HG03025 (cell line): ENCODE data around the gene MYLIP.

ENCODE experiments used
- ATAC-seq: cut with Tn5 transposase; IDR thresholded peaks from one replicate; pipeline ENCODE4 v1.9.1; 2021; ENCODE audit warnings: mild to moderate bottlenecking, moderate library complexity; ENCODE audit not compliant: unreplicated experiment, low FRiP score

MYLIP gene

DNA sequence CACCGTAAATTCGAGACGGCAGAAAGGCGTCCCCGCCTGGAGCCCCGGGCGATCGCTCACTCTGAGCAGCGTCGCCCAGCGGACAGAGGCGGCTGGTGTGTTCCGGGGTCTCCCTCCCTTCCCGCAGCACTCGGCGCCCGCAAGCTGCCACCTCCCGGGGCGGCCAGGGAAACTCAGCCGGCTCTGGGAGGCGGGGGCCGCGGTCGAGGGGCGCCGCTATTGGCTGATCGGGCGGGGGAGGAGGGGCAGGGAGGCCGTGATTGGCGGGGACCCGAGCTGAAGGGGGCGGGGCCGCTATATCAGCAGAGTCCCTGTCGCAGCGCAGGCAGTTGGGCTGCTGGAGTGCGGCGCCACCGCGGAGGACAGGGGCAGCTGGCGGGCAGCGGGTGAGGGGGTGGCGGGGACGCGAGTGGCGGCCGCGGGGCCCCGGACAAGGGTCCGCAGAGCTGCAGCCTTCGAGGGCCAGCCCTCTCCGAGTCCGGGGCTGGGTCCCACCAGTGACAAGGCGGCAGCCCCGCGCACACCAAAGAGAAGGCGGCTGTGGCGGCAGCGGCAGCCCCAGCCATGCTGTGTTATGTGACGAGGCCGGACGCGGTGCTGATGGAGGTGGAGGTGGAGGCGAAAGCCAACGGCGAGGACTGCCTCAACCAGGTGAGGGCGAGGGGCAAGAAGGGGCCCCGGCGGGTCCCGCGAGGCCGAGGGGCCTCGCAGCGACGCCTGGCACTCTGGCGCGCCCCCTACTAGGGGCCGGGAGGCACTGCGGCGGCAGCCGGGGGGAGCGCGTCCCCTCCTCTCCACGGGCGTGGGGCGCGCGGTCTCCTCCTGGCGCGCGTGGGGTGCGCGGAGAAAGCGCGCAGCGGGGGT lies at the start of gene MYLIP:
MYLIP (plus strand) TSS at position 328 of the 864 bp plus-strand sequence; CDS start at position 565, 237 bp downstream.
- peak; percentile 69 for ATAC-seq

DNA sequence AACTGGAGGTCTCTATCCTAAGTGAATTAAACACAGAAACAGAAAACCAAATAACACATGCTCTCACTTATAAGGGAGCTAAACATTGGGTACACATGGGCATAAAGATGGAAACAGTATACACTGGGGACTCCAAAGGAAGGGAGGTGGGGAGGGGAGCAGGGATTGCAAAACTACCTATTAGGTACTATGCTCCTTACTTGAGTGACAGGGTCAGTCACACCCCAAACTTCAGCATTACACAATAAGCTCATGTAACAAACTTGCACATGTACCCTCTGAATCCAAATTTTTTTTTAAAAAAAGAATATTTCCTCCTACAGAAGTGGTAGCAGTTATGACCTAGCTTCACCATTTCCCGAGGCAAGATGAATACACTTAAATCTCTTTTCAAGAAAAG lies 49.5 kb upstream of the MYLIP start:
- ATAC-seq = no peak

DNA sequence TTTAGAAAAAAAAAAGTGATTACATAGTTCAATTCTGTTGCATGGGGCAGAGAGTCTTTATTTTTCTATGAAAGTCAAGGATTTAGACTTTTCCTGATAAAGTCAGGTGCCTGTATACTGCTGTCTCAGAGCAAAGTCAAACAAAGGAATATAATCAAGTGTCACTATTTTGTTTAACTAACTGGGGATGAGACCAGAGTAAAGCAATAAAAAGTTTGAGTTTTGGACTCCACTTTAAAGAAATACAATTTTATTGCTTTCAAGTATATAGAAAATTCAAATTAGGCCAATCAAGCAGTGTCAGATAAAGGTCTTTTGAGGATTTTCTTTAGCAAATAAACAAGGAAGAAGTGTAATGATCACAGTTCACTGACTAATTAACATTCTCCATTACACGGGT lies 48.7 kb upstream of the MYLIP start:
- no peak for ATAC-seq

DNA sequence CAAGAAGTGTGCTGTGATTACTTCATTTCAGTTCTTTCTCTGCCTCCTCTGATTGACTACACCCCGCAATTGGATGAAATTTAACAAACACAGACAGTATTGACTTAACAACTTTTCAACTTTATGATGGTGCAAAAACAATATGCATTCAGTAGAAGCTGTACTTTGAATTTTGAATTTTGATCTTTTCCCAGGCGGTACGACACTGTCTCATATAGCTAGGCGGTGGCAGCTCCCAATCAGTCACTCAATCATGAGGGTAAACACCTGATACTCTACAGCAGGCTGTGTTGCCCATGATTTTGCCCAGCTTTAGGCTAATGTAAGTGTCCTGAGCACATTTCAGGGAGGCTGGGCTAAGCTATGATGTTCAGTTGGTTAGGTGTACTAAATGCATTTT lies 47.6 kb upstream of the MYLIP start:
- ATAC-seq = no peak

DNA sequence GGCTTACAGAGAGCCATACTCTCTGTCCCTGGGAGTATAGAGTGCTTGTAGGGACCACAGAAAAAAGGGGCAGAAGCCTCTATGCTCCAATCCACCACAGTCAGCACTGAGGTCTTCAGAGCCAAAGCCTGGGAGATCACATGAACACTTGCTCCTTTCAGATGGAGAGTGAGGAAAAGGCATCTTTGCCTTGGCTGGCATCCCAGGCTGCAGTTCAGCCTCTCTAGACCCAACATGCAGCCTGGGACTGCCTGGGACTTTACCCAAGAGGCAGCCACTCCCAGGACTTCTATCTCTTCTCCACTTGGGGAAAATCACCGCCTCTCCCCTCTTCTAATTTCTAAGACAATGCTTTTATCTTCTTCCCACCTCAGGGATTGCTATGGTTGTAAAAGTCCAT lies 46.5 kb upstream of the MYLIP start:
- no peak for ATAC-seq

DNA sequence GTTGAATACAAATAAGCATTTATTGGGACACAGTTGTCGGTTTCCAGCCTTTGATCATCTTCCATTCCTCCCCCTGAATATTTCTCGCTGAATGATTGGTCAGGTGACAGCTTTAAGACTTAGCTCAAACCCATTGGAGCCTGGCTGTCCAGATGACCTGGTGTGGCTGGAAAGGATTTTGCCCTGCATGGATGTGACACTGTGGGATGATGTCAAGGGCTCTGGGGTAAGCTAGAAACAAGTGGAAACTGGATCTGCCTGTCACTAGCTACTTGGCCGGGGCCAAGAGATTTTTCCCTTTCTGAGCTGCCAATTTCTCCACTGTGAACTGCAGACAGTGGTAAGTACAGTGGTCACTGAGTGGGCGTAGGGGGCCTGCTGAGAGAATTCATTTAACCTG lies 41.9 kb upstream of the MYLIP start:
- ATAC-seq = no peak

DNA sequence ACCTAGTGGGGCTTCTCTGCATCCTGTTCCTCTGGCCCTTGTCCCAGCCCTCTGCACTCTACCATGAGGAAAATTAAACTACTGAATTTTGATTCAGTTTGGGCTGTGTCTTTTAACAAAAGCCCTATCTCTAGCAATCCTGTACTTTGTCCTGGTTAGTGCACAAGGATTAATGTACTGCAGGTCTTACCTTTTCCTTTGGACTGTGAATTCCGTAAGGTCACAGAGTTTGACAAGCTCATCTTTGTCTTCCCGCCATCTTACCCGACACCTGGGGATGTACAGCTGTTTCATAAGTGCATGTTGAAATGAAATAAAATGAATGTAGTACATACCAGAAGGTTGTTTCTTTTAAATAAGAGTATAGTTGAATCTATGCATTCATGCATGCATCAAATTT lies 41.5 kb upstream of the MYLIP start:
- no peak for ATAC-seq

DNA sequence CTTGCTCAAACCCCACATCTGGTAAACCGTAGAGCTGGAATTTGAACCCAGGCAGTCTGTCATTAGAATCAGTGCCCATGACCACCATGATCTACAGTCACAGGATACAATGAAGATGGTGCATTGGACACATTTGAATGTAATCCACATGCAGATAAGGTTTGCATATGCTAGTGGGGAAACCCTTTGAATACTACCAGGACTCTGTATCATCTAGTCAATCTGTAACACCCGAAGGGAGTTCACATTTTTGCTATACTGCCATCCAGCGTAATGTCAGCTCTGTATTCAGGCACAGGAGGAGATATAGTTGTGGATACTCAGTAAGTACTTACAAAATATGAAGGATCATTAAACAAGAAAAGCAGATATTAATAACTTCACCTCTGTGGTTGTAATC lies 40.5 kb upstream of the MYLIP start:
- ATAC-seq = no peak

DNA sequence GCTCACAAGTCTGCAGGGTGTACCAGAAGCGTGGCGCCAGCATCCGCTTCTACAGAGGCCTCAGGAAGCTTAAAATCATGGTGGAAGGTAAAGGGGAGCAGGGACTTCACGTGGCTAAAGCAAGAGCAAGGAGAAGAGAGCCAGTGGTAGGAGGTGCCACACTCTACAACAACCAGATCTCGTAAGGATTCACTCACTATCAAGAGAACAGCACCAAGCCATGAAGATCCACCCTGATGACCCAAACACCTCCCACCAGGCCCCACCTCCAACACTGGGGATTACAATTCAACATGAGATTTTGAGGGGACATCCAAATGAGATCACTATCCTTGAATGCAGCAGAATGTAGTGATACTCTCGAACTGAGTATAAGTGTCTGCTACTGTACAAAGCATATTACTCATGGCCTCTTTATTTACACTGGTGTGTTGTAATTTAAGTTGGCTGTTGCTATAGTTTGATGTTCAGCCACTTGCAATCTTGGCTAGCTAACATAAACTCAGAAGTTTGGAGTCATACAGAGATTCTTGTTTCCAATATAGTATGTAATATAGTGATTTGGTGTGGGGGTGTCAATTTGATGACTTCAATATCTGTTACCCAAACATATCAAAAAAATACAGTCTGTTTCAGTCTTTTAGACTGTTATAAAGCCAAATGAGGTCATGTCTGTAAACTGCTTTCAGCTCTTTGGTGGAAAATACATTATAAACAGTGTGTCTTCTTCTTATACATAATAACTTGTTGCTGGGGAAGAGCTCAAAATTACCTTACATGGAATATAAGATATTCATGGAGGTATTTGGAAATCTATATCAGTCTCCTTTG lies 39.4 kb upstream of the MYLIP start:
- ATAC-seq = no peak

DNA sequence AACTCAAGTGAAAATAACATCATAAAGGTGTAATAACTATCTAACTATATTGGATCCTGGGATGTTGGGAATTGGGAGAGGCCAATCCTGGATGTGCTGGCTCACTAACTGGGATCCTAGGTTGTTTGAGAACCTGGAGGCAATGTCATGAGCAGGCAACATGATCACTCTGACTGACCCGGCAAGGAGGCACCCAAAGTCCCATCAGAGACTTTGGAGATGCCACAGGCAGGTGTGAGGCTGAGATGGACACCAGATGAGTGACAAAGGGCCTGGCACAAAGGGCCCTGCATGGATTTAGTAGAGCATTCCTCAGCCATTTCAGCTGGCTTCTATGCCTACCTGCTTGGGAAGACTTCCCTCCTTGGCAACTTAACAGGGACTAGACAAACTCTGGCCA lies 38.4 kb upstream of the MYLIP start:
- ATAC-seq = no peak

DNA sequence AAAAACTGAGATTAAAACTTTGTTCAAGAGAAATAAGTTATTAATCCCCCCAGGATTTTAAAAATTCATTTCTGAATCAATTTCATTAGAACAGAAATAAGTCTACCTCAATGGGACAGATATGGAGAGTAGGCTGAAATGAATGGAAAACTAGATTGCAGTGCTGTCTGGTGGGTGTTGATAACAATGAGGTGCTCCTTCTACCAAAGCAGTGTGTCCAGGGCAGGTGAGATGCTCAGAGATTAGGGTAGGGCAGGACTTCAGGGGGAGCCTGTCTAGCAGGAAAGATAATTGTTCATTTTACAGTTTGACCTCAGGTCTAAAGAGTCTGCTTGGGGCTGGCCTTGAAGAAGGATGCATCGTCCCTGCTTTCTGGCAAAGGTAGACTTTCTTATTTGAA lies 38.0 kb upstream of the MYLIP start:
- ATAC-seq = no peak

DNA sequence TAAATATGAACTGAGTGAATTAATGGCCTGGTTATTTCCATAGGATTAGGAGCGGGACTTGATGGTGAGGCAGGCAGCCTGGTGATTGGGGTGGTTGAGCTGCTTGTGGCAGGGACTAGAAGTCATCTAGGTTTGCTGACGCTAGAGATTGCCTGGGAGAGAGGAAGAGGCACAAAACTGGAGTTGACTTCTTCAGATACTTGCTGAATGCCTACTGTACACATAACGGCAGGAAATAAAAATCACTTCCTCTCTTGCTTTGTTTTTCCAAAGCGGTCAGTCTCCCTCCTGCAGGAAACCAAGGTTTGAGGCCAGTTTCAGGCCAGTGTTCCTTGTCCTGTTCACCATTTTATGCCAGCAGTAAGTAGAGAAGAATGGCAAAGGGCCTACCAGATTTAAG lies 36.7 kb upstream of the MYLIP start:
- ATAC-seq = no peak

DNA sequence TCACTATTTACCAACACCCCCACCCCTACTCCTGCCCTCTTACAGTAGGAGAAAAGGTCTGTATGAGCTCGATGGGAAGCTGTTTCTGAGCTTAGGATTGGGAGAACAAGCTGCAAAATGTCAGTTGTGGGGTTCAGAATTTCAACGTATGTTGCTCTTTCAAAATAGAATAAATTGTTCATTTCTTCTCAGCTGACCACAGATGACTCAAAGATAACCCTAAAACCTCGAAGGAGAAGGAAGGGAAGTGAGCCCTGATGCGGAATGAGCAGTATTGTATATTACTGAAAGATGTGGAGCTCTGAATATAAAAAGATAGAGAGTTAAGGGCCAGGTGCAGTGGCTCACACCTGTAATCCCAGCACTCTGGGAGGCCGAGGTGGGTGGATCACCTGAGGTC lies 35.9 kb upstream of the MYLIP start:
- ATAC-seq = no peak

DNA sequence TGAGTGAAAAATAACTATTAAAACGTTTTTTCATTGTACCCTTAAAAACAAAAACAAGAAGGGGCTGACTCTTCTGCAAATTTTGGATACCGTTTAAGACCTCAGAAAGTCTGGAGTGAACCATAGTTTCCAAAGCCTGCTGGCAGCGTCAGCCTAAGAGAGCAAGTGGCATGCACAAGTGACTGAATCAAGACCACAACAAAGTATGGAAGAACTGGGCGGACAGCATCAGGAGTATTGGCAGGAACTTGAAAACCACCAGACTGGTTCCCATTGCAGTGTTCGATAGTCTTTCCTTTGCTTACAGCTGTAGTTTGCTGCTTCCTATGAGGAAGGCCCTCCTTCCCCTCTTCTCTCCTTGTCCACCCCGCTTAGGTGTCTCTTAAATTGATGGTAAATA lies 33.7 kb upstream of the MYLIP start:
- no peak for ATAC-seq

DNA sequence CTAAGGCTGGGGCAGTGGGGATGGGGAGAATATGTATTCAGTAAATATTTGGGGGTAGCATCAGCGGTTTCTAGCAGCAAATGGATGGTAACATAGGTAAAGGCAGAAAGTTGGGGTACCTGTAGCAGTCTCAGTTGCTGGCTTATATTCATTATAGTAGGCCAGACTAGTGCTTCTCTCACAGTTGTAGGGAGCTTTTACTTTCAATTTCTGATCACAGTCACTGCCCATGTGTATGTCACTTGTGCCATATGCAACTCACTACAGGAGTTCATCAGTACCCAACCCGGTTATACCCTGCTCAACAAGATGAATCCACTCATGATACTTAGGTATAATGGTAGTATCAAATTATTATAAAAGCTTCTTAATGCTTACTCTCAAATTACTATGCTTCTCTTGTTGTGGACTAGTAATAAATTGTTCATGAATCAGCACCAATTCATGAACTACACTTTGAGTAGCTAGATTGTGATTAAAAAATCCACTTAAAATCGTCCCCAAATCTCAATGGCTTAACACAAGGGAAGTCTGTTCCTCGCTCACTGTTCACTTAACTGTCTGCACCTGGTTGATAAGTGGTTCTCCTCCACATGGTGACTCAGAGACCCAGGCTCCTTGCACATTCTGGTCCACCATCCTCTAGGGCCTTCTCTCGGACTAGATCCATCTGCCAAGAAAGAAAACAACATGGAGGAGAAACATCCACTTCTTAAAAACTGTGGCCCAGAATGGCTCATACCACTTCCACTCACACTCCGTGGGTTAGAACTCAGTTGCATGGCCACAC lies 31.3 kb upstream of the MYLIP start:
- peak; percentile 53 for ATAC-seq

DNA sequence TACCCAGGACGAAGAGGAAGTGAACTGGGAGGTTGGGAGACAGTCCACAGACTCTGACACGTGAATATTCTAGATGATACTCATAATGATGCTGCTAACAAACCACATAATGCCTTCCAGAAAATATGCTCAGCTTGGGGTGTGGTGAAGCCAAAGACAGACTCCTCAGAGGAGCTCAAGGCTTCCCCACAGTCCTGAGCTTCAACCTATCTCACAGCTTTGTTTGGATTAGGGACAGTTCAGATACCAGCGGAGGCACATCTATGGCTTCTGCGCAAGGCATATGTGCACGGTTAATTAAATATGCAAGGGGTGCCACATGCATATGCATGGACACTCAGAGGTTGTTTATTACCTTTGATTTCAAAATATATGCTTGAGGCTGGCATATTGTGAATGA lies 30.7 kb upstream of the MYLIP start:
- ATAC-seq = no peak

DNA sequence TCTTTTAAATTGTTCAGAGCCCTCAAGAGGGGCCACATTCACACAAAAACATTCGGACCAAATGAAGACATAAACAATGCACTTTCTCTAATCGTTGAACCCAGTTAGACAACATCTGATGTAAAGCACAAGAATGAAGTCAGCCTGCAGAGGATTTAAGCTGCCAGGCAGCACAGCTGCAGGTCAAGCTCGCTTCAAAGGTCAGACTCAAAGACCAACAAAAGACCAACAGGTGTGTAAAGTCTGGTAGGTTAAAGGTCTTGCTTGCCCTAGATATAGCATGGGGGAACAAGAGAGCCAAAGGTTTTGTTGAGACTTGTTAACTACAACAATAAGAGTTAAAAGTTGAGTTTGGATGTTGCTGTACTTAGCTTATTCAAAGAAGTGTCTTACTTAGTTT lies 26.7 kb upstream of the MYLIP start:
- ATAC-seq = no peak

DNA sequence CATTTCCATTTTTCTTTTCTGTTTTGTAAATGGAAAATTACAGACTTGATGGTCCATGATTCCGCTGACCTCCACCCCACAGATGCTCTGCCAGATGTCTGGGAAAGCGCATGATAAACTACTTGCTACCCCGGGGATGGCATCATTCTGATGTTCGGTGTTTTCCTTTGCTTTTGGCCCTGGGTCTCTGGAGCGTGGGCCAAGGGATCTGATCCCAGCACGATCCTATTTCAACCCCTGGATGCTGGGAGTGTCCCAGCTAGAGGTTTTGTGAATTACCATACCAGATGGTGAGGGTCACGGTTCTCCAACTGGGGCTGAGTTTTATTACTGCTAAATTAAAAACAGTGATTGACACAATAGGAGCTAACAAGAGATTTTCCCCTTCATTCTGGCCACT lies 25.2 kb upstream of the MYLIP start:
- ATAC-seq = no peak

DNA sequence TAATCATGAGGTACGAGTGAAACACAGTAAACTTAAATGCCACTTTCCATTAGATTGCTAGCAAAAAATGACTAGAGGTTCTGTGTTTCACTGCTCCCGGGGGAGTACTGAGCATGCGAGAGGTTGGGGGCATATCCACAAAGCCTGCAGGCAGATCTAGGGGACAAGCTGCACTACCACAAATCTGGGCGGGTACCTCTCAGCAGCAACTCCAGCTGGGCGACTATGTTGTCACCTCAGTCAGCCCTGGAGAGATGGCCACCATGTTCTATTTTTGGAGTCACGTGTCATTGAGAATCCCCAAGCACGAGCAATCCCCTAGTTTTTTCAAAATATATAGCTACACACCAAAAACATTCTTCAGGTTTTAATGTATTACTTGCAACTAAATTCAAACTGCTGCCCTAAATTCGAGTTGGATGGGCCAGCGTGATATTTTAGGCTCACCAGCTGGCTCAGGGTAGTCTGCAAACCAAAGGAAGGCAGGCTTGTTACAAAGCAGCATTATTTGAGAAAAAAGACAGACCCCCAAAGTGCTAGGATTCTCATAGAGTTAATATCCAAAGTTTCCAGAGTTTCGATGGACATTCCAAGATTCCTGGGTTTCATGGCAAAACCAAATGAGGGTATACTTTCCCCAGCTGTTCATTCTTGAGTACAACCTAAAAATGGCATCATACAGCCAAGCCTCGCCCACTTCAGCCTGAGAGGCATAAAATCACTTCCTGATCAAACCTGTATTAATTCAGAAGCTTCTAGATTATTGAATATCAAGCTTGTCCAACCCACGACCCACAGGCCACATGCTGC lies 24.1 kb upstream of the MYLIP start:
- ATAC-seq = no peak

DNA sequence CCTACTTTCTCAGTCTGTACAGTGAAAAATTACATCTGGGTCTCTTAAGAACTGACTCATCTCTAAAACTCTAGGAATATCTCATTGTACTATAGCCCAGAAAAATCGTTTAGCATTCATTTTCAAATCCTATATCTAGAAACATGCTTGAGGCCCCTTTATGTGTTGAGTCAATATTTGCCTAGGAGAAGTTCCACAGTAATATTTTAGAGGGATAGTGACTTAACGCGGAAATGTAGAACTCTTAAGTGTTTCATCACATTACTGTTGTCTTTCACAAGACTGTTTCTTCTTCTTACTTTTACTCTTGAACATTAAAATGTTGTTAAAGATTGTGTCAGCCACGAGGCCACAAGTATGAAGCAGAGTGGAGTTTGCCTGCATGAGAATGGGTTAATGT lies 23.0 kb upstream of the MYLIP start:
- ATAC-seq = no peak
